DMS53 treated with DMSO at 0.1 percent for 48 hours (cell line): ENCODE data around the gene STAT3.
"Not testable (repeated sequence)": the region's sequence is repeated elsewhere in the genome, so short reads cannot be mapped to it uniquely, and the experiment has no call there.

ENCODE experiments used
- DNase-seq: peaks from one replicate; lab custom pipeline; 2025; ENCODE audit not compliant: unreplicated experiment; lab: John Stamatoyannopoulos, UW

The STAT3 gene

GRCh38 chr17:42386777-42387657 lies 1.2 kb downstream of the STAT3 start:
- DNase-seq: no peak

DNA sequence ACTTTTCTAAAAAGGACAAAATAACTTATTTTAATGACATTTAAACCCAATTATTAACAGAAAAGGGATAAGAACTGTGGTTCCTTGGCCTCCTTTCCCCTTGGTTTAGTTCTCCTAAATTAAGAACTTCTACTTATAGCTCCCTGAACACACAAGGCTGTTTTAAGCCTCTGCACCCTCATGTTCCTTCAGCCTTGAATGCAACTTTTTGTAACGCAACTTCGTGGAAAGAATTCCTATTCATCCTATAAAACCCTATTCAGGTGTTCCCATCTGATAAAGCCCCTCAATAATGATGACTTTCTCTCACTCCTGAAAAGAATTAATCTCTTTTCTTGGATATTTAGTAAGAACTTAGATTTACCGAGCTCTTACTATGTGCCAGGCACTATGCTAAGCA lies 6.3 kb downstream of the STAT3 start:
- no peak for DNase-seq

GRCh38 chr17:42380935-42381334 lies 7.3 kb downstream of the STAT3 start:
- DNase-seq: no peak

- DNase-seq: no peak
Observed at GRCh38 chr17:42378959-42379594, 9.2 kb downstream of the STAT3 start.

DNA sequence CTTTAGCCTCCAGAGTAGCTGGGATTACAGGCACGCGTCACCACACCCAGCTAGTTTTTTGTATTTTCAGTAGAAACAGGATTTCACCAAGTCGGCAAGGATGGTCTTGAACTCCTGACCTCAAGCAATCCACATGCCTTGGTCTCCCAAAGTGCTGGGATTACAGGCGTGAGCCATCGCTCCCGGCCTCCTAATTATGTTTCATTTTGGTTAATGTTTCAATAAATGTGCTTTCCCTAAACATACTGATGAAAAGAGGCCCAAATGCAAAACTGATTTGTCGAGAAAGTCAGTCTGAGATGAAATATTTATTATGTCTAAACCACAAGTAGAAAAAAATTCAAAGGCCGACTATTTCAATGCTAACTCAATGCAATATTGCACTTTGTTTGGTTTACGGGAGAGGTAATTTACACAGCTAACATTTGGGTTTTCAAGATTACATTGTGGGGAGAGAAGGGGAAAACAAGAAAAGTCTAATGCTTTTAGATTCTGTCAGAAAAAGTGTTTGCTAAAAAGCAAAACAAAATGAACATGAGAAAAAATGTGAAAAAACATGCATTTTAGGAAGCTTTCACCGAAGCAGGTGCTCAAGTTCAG lies 9.8 kb downstream of the STAT3 start:
- DNase-seq: no peak

- no peak for DNase-seq
Observed at GRCh38 chr17:42373896-42374295, 14.3 kb downstream of the STAT3 start.

DNA sequence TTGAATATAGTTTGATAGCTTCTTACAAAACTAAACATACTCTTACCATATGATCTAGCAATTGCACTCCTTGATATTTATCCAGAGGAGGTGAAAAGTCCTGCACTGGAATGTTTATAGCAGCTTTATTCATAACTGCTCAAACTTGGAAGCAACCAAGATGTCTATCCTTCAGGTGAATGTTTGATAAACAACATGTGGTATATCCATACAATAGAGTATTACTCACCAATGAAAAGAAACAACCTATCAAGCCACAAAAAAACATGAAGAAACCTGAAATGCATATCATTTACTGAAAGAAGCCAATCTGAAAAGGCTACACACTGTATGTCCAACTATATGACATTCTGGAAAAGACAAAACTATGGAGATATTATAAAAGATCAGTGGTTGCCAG lies 16.1 kb downstream of the STAT3 start:
- DNase-seq: no peak

DNA sequence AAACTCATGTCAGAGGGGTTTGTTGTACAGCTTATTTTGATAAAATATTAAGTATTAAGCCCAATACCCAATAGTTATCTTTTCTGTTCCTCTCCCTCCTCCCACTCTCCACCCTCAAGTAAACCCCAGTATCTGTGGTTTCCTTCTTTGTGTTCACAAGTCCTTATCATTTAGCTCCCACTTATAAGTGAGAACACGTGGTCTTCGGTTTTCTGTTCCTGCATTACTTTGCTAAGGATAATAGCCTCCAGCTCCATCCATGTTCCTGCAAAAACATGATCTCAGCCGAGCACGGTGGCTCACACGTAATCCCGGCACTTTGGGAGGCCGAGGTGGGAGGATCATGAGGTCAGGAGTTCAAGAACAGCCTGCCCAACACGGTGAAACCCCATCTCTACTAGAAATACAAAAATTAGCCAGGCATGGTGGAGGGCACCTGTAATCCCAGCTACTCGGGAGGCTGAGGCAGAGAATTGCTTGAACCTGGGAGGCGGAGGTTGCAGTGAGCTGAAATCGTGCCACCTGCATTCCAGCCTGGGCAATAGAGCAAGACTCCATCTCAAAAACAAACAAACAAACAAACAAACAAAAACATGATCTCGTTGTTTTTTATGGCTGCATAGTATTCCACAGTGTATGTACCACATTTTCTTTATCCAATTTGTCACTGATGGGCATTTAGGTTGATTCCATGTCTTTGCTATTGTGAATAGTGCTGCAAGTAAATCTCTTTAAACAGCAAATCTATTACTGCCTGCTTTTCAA lies 19.3 kb downstream of the STAT3 start:
- not testable (repeated sequence) for DNase-seq

GRCh38 chr17:42368310-42368709 lies 19.9 kb downstream of the STAT3 start:
- DNase-seq: not testable (repeated sequence)

DNA sequence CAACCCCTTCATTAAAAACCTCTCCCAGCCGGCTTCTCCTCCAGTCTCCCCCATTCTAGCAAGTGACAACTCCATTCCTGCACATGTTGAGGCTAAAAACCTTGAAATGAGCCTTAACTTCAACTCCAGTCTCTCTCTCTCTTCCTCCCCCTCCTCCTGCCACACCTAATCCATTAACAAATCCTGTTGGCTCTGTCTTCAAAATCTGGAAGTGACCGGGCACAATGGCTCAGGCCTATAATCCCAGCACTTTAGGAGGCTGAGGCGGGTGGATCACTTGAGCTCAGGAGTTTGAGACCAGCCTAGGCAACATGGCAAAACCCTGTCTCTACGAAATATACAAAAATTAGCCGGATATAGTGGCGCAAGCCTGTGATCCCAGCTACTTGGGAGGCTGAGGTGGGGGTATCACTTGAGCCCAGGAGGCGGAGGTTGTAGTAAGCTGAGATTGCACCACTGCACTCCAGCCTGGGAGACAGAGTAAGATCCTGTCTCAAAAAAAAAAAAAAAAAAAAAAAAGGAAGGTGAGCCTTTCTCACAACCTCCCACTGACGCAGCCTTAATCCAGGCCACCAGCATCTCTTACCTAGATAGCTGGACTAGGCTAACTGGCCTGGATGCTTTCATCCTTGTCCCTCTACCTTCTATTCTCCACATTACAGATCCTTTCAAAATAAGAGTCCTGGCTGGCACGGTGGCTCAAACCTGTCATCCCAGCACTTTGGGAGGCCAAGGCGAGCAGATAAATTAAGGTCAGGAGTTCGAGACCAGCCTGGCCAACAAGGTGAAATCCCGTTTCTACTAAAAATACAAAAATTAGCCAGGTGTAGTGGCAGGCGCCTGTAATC lies 21.8 kb downstream of the STAT3 start:
- DNase-seq: not testable (repeated sequence)

- DNase-seq: no peak
Observed at GRCh38 chr17:42365136-42365535, 23.1 kb downstream of the STAT3 start.

DNA sequence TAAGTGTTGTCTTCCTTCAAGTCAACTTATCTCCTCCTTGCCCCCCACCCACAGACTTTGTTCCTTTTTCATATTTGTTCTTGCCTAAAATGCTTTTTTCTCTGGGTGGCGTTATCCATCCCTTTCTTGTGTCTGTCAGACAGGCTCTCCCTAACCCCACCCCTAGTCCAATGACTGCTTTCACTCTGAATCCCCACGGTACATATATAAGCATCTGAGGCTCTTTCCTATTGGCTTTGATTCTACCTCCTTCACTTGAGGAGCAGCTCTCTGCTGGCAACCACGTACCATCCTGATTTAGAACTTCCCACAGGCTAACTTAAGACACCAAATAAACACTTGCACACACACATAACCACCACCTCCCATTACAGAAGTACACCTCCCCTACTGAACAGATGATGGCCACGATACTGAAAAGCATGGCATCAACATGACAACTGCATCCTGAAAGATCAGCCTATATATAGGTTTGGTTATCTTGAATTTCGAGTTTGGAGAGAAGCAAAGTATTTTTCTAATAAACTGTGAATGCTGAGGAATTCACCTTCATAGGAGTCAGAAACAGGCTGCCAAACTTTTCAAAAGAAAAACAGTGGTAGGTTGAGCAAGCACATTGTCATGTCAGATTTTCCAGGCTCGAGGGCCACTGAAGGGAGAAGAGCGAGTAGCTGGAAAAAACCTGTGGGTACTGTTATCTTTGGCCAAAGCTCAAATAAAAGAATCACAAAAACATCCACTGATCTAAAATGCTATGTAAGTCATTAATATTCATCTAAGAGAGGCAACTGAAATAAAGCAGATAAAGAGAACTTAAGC lies 24.3 kb downstream of the STAT3 start:
- no peak for DNase-seq

DNA sequence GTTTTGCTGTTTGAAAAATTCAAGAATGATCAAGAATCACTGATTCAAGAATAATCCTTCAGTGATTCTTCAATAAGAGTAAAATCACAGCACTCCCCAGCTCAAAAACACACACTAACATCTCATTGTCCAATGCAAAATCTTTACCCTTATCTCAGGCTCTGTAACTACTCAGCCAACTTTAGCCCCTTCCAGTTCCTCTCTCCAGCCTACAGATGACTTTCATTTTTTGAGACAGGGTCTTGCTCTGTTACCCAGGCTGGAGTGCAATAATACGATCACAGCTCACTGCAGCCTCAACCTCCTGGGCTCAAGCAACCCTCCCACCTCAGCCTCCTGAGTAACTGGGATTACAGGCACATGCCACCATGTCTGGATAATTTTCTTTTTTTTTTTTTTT lies 25.0 kb downstream of the STAT3 start:
- DNase-seq: no peak

DNA sequence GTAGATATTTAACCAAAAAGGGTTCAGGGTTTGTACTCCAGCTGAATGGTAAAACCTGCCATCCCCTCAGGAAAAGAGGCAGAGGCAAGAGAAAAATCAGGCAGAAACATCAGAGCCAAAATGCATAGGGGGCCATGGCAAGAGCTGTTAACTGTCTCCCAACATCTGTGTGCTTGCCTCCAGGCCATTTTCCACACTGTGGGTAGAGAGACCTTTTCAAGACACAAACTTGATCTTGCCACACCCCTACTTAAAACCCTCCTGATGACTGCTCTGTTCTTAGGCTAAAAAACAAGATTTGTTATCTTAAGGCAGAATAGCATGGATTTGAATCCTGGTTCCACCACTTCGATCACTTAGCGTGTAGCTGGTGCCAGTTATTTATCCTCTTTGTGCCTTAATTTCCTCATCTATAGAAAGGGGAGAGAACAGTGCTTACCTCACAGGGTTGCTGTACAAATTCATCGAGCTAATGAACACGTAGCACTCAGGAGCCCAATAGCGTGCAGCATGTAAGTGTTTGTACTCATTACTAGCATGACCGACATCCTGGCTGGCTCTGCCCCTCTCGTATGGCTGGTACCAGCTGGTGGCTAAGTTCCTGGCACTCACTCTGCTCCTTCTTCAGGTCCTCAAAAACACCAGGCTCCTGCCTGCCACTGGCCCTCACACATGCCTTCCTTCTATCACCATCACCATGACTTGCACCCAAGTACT lies 25.8 kb downstream of the STAT3 start:
- DNase-seq: no peak

DNA sequence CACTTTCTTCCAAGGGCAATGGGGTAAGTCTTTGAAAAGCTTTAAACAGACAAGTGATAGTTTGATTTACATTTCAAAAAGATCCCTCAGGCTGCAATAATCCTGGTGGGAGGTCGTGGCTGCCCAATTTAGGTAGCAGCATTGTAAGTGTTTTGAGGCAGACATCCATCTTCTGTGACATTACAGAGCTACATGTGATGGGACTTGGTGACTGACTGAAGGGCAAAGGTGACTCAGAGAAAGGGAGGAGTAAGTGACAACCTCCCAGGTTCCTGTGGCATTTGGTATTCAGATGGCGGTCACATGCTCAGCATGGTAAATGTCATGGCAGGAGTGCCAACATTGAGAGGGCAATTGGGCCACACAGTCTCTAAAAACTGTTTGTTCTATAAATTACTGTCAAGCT lies 26.5 kb downstream of the STAT3 start:
- DNase-seq: peak; percentile 11

DNA sequence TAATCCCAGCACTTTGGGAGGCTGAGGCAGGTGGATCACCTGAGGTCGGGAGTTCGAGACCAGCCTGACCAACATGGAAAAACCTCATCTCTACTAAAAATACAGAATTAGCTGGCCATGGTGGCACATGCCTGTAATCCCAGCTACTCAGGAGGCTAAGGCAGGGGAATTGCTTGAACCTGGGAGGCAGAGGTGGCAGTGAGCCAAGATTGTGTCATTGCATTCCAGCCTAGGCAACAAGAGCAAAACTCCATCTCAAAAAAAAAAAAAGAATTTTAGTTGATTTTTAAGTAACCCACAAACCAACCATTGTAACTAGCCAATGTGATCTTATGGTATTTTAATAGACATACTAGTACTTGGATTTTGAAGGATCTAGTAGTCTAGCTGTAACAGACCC lies 27.9 kb downstream of the STAT3 start:
- not testable (repeated sequence) for DNase-seq

GRCh38 chr17:42359133-42359532 lies 29.1 kb downstream of the STAT3 start:
- no peak for DNase-seq

DNA sequence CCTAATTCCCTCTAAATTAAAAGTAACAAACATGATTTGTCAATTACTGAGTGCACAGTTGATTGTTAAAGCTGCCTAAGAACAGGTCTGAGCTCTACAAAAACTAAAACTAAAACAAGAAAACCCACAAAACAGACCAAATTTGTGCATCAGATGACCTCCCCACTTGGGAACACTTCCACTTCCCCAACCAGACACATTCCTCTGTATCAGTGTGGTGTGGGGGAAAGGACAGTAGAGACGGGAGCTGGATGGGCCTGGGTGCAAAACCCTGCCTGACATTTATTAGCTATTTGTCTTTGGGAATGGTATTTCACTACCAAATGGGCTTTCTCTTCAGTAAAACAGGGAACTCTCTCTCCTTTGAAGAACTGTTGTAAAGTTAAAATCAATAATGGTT lies 29.8 kb downstream of the STAT3 start:
- DNase-seq: no peak
